ENCODE results near the gene ARCN1. TPM values are rescaled to one million over a fixed set of nuclear protein-coding genes. Genes with fewer than 3 reads are reported as not detected.

The ARCN1 gene
- total and polyA plus RNA-seq, 9 of the 15 experiments (the other 6 are each of a cell fraction or from before 2014, with no cell fraction given), result 30.0 to 224 (median 76.4) TPM

- TF ChIP-seq SRF (CRISPR knock-in tag; IDR thresholded peaks at IDR 0.05) (0 out of 4 replicates have a peak, but pooled peaks of 1 of the 2 experiments have one; percentile 28), ZKSCAN8 (CRISPR knock-in tag; IDR thresholded peaks at IDR 0.05) (no peak), ZNF57 (CRISPR knock-in tag; IDR thresholded peaks at IDR 0.05) (no peak), KLF6 (CRISPR knock-in tag; IDR thresholded peaks at IDR 0.05; ENCODE audit: borderline replicate concordance) (no peak), NEUROD1 (IDR thresholded peaks at IDR 0.05; ENCODE audit: borderline replicate concordance, low read depth, low read length, partially characterized antibody) (peak; percentile 66), ETV1 (tag; conservative IDR thresholded peaks at IDR 0.05; ENCODE audit: low read depth) (no peak), XRCC4 (IDR thresholded peaks at IDR 0.05; ENCODE audit: extremely low read depth, insufficient read depth, insufficient read length) (no peak), PHB (CRISPR knock-in tag; IDR thresholded peaks at IDR 0.05) (0 out of 2 replicates have a peak, but pooled peaks have one; percentile 34), CGGBP1 (CRISPR knock-in tag; IDR thresholded peaks at IDR 0.05) (0 out of 2 replicates have a peak, but pooled peaks have one; percentile 48), FOSL1 (tag; conservative IDR thresholded peaks at IDR 0.05) (no peak; the same call in 1 of the 2 replicates)
- TF ChIP-seq, protein P1, sequence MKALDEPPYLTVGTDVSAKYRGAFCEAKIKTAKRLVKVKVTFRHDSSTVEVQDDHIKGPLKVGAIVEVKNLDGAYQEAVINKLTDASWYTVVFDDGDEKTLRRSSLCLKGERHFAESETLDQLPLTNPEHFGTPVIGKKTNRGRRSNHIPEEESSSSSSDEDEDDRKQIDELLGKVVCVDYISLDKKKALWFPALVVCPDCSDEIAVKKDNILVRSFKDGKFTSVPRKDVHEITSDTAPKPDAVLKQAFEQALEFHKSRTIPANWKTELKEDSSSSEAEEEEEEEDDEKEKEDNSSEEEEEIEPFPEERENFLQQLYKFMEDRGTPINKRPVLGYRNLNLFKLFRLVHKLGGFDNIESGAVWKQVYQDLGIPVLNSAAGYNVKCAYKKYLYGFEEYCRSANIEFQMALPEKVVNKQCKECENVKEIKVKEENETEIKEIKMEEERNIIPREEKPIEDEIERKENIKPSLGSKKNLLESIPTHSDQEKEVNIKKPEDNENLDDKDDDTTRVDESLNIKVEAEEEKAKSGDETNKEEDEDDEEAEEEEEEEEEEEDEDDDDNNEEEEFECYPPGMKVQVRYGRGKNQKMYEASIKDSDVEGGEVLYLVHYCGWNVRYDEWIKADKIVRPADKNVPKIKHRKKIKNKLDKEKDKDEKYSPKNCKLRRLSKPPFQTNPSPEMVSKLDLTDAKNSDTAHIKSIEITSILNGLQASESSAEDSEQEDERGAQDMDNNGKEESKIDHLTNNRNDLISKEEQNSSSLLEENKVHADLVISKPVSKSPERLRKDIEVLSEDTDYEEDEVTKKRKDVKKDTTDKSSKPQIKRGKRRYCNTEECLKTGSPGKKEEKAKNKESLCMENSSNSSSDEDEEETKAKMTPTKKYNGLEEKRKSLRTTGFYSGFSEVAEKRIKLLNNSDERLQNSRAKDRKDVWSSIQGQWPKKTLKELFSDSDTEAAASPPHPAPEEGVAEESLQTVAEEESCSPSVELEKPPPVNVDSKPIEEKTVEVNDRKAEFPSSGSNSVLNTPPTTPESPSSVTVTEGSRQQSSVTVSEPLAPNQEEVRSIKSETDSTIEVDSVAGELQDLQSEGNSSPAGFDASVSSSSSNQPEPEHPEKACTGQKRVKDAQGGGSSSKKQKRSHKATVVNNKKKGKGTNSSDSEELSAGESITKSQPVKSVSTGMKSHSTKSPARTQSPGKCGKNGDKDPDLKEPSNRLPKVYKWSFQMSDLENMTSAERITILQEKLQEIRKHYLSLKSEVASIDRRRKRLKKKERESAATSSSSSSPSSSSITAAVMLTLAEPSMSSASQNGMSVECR (CRISPR knock-in tag; IDR thresholded peaks at IDR 0.05), result no peak; the same call in 1 of the 2 replicates
- TF ChIP-seq, protein P2, sequence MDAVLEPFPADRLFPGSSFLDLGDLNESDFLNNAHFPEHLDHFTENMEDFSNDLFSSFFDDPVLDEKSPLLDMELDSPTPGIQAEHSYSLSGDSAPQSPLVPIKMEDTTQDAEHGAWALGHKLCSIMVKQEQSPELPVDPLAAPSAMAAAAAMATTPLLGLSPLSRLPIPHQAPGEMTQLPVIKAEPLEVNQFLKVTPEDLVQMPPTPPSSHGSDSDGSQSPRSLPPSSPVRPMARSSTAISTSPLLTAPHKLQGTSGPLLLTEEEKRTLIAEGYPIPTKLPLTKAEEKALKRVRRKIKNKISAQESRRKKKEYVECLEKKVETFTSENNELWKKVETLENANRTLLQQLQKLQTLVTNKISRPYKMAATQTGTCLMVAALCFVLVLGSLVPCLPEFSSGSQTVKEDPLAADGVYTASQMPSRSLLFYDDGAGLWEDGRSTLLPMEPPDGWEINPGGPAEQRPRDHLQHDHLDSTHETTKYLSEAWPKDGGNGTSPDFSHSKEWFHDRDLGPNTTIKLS (IDR thresholded peaks at IDR 0.05; ENCODE audit: borderline replicate concordance, low read depth), result 0 out of 2 replicates have a peak, but pooled peaks have one; percentile 56
- TF ChIP-seq, protein P3, sequence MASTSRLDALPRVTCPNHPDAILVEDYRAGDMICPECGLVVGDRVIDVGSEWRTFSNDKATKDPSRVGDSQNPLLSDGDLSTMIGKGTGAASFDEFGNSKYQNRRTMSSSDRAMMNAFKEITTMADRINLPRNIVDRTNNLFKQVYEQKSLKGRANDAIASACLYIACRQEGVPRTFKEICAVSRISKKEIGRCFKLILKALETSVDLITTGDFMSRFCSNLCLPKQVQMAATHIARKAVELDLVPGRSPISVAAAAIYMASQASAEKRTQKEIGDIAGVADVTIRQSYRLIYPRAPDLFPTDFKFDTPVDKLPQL (IDR thresholded peaks at IDR 0.05; ENCODE audit: extremely low read depth, insufficient read length), result no peak
- TF ChIP-seq, protein P4, sequence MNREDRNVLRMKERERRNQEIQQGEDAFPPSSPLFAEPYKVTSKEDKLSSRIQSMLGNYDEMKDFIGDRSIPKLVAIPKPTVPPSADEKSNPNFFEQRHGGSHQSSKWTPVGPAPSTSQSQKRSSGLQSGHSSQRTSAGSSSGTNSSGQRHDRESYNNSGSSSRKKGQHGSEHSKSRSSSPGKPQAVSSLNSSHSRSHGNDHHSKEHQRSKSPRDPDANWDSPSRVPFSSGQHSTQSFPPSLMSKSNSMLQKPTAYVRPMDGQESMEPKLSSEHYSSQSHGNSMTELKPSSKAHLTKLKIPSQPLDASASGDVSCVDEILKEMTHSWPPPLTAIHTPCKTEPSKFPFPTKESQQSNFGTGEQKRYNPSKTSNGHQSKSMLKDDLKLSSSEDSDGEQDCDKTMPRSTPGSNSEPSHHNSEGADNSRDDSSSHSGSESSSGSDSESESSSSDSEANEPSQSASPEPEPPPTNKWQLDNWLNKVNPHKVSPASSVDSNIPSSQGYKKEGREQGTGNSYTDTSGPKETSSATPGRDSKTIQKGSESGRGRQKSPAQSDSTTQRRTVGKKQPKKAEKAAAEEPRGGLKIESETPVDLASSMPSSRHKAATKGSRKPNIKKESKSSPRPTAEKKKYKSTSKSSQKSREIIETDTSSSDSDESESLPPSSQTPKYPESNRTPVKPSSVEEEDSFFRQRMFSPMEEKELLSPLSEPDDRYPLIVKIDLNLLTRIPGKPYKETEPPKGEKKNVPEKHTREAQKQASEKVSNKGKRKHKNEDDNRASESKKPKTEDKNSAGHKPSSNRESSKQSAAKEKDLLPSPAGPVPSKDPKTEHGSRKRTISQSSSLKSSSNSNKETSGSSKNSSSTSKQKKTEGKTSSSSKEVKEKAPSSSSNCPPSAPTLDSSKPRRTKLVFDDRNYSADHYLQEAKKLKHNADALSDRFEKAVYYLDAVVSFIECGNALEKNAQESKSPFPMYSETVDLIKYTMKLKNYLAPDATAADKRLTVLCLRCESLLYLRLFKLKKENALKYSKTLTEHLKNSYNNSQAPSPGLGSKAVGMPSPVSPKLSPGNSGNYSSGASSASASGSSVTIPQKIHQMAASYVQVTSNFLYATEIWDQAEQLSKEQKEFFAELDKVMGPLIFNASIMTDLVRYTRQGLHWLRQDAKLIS (CRISPR knock-in tag; IDR thresholded peaks at IDR 0.05), result peak; percentile 66
Observed at GRCh38 chr11:118530683-118531596, 41.3 kb upstream of the ARCN1 start, which contains the start of gene TMEM25 (continued).

Data from K562 (cell line).